PFSK-1 (cell line): ENCODE results near the gene OR6Q1.

Experiments
- POLR2AphosphoS5 ChIP-seq: IDR thresholded peaks from 2 replicates; pipeline ENCODE4 v1.6.1; 2012; ENCODE audit warnings: low read depth, mild to moderate bottlenecking, control low read depth, low read length, moderate library complexity
- REST ChIP-seq, 2 experiments: IDR thresholded peaks; 2 replicates each; pipeline versions ENCODE4 v1.6.1 to v1.8.0; 2011 to 2012; ENCODE audit warnings: low read depth in 2 of 2, low read length in 2 of 2, control low read depth in 1 of 2, inconsistent platforms in 1 of 2, mild to moderate bottlenecking in 1 of 2, moderate library complexity in 1 of 2; ENCODE audit not compliant: insufficient read depth in 1 of 2
- TAF1 ChIP-seq: IDR thresholded peaks from 2 replicates; pipeline ENCODE4 v1.6.1; 2012; ENCODE audit warnings: low read length, control low read depth, borderline replicate concordance; ENCODE audit not compliant: insufficient read depth

GRCh38 chr11:58028687-58029411 lies 1.9 kb upstream of the OR6Q1 start:
- TF ChIP-seq REST (IDR thresholded peaks at IDR 0.05; ENCODE audit: insufficient read depth in 1 of 2, low read depth in 2 of 2, low read length in 2 of 2), result no peak
- no peak for TF ChIP-seq TAF1
- no peak for TF ChIP-seq POLR2AphosphoS5
